ENCODE data around the gene RPTOR.

- TF ChIP-seq POLR2A (IDR thresholded peaks at IDR 0.05; ENCODE audit: low read length) (no peak), GATA1 (IDR thresholded peaks at IDR 0.05; ENCODE audit: low read depth, low read length) (no peak)
Observed at GRCh38 chr17:80650751-80651518, 106.3 kb downstream of the RPTOR start.

All from erythroblast (primary cell).